Right forelimb (tissue), 1 donor: ENCODE results near the gene MAPKAP1.
"Not testable (repeated sequence)": the region's sequence is repeated elsewhere in the genome, so short reads cannot be mapped to it uniquely, and the experiment has no call there.

Experiments
- DNase-seq: peaks from one replicate; pipeline ENCODE4 v3.0.0-alpha.2; 2018

MAPKAP1 gene

GRCh38 chr9:125726456-125727132, 19.6 kb upstream of the MAPKAP1 start:
- no peak for DNase-seq

- no peak for DNase-seq
These were observed 430 bp upstream of the MAPKAP1 start for GRCh38 chr9:125707472-125707804.

GRCh38 chr9:125705893-125706292, 1.1 kb downstream of the MAPKAP1 start:
- no peak for DNase-seq

DNA sequence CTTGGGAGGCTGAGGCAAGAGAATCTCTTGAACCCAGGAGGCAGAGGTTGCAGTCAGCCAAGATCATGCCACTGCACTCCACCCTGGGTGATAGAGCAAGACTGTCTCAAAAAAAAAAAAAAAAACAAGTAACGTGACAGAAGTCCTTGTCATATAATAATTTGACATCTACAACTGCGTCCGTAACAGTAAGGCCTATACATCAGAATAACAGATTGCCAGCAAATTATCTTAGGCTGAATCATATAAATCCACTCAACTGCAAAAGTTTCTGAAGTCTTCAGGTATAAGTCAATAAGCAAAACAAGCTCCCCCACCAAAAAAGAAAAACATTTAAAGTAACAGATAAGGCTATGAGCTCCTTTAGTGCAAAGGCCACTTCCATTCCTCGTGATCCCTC, 3.3 kb downstream of the MAPKAP1 start:
- DNase-seq = no peak

DNA sequence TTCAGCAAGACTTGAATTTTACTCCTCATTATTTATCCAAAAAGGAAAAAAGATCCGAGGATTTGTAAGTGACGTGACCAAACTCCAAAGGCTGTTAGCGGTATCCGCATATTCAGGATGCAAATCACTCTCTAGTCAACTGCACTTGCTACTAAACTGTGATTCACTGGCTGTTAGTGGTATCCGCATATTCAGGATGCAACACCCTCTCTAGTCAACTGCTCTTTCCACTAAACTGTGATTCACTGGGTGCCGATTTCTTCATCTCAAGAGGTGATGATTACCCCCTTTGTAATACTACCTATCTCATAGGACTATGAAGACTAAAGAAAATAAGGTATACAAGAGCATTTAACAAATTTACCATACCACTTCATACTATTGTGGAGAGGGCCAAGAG, 5.7 kb downstream of the MAPKAP1 start:
- no peak for DNase-seq

- DNase-seq = no peak
These were observed 6.2 kb downstream of the MAPKAP1 start for GRCh38 chr9:125700791-125701190.

- DNase-seq = no peak
These were observed 7.1 kb downstream of the MAPKAP1 start for GRCh38 chr9:125699870-125700269.

- DNase-seq = no peak
These were observed 10.8 kb downstream of the MAPKAP1 start for GRCh38 chr9:125696106-125696647.

DNA sequence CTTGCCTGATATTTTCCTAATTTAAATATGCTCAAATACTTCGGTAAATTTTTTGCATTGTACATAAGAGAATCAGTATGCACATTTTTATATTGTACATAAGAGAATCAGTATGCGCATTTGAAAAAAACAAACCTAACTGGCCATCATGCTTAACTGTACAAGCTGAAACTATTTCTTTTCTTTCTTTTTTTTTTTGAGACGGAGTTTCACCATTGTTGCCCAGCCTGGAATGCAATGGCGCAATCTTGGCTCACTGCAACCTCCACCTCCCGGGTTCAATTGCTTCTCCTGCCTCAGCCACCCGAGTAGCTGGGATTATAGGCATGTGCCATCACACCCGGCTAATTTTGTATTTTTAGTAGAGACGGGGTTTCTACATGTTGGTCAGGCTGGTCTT, 11.5 kb downstream of the MAPKAP1 start:
- not testable (repeated sequence) for DNase-seq

GRCh38 chr9:125694478-125694877, 12.5 kb downstream of the MAPKAP1 start:
- DNase-seq = no peak

- DNase-seq = not testable (repeated sequence)
These were observed 13.5 kb downstream of the MAPKAP1 start for GRCh38 chr9:125693492-125693891.

- no peak for DNase-seq
These were observed 15.1 kb downstream of the MAPKAP1 start for GRCh38 chr9:125691869-125692268.

GRCh38 chr9:125690679-125691078, 16.3 kb downstream of the MAPKAP1 start:
- DNase-seq = no peak

DNA sequence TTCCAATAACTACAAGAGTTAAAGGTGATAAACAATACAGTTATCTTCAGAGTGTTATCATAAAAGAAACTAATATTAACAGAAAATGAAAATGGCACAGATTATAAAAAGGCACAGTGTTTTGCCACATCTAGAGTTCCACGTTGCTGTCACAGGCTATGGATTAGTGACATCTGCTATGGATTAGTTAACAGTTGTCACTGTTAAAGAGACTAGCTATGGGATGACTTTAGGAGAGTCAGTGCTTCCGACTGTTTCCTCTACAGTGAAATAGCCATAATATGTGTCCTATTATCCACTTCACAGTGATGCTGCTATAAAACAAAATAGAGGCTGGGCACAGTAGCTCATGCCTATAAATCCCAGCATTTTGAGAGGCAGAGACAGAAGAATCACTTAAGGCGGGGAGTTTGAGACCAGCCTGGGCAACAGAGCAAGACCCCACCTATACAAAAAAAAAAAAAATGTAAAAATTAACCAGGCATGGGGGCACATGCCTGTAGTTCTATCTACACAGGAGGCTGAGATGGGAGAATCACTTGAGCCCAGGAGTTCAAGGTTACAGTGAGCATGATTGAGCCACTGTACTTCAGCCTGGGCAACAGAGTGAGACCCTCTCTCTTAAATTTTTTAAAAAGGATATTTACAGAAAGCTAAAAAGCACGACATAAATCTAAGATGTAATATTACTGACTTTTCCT, 19.7 kb downstream of the MAPKAP1 start:
- no peak for DNase-seq

DNA sequence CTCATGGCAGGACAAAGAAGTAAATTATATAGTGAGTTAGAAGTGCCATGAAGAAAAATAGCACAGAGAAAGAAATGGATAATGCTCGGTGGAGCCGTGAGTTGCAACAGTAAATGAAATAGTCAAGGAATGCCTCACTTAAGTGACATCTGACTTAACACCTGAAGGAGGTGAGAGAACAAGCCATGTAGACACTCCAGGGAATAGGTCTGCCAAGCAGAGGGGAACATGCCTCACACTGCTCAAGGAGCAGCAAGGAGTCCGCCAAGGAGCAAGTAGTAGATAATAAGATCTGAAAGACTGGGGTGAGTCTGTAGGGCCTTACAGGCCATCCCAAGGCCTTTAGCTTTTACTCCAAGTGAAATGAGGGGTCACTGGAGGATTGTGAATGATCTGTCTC, 21.8 kb downstream of the MAPKAP1 start:
- DNase-seq = no peak

- no peak for DNase-seq
These were observed 23.5 kb downstream of the MAPKAP1 start for GRCh38 chr9:125683486-125683885.

DNA sequence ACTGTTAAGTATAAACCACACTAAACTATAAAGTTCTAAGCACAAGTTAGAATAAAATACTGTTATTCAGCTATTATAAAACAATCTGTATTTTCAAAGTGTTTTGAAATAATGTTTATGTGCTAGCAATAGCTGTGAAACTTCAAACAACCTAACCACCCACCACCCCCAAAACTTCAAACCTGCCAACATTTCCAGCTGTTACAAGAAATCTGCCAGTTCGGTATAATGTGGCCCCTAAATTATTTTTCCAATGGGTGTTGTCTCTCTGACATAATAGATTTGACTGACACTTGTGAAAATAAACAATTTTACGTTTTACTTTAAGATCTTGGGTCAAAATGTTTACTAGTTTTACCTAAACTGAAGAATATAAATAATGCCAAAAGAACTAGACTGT, 24.7 kb downstream of the MAPKAP1 start:
- DNase-seq = no peak

DNA sequence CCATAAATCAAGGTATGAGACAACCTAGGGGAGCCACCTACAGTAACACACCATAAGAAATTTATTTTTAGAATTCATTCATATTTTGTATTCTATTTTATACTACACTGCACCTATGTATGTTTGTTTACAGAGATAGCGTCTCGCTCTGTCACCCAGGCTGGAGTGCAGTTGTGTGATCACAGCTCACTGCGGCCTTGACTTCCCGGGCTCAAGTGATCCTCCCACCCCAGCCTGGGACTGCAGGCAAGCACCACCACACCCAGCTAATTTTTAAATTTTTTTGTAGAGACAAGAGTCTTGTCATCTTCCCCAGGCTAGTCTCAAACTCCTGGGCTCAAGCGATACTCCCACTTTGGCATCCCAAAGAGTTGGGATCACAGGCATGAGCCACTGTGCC, 25.4 kb downstream of the MAPKAP1 start:
- no peak for DNase-seq

- DNase-seq = no peak
These were observed 25.9 kb downstream of the MAPKAP1 start for GRCh38 chr9:125681086-125681622.

DNA sequence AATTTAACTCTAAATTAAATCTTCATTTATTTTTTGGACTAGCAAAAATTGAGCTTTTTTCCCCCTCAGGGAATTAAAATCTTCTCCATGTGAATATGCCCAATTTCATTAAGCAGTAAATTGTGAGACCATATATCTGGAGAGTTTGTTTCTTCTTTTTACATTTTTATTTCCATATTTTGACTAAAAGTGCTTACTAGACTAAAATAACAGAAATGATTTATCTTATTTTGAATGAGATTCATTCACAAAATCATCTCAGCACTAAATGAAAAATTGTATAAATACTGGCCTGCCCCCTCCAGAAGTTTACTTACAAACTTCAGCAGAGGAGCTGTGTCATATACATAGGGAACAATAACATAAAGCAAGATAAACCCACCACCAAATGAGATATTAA, 26.6 kb downstream of the MAPKAP1 start:
- no peak for DNase-seq

DNA sequence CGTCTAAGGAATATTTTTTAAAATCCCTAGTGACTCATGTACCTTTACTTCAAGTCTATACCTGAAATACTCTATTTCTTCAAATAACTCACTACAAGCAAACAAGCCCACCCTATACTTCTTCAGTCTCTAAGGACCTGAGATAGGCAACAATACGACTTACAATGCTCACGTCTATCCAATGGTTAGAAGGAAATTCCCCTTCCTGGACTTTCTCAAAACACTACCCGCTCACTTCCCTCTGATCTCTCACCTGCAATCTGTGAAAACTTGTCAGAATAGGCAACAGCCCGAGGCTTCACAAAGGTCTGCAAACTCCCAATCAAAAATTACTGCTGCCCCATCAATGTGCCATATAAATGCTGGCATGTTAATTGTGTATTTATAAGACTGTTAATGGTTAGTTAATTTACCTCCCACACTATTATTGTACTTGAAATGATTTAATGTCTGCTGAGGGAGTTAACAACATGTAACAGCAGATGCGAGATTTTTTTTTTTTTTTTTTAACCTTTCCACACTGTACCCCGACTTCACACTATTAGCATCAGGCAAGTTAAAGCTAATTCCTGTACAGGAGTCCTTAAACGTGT, 27.3 kb downstream of the MAPKAP1 start:
- no peak for DNase-seq

DNA sequence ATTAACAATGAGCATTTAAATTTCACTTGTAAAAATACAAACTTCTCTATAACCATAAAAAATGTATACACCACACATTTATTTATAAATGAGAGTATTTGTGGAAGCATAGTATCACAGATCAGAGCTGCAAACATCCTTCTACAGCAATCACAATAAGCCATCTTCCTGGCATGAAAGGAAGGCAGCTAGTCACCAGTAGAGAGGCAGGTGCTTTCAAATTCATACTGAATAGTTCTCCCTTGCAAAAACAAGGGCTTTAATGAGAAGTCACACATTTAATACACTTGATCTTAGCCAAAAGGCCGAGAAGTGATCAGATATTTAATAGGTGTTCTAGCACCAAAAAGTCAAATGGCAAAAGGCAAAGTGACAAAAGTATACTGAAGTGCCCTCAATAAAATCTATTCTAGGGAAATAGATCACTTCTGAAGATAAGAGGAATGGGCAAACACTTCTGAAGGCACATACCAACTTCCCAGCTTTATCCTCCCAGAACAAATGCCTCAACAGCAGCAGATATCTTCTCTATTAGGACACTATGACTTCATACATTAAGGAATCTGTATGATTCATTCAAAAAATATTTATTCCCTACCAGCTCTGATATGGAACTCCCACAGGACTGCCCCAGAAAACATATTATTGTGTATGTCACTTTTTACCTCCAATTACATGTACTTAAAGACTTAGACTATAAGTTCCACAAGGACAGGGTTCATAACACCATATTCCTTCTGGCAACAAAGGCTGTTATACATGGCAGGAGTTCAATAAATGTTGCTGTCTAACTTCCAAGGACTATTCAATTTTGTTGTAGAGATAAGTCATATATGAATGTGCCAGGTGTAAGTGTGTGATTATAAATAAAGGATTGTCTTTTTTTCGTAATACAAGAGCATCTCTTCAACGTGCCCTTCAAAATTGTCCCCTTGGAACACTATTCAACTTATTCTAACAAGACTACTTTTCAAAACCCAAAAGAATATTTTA, 31.7 kb downstream of the MAPKAP1 start:
- no peak for DNase-seq

GRCh38 chr9:125672876-125673275, 34.1 kb downstream of the MAPKAP1 start:
- no peak for DNase-seq
